Stimulated activated CD8-positive, alpha-beta memory T cell treated with anti-CD3 and anti-CD28 coated beads, Interleukin-2, amount 100 ng/mL, for 1 hour (primary cell): Measurements from ENCODE around the gene PCDHGB6.
"Not testable (repeated sequence)": the region's sequence is repeated elsewhere in the genome, so short reads cannot be mapped to it uniquely, and the experiment has no call there.

Source experiments
- DNase-seq, 2 donors: peaks; one replicate each; pipeline ENCODE4 v3.0.0-alpha.2; 2020; ENCODE audit warnings: low read depth in 2 of 2

PCDHGB6 gene

DNA sequence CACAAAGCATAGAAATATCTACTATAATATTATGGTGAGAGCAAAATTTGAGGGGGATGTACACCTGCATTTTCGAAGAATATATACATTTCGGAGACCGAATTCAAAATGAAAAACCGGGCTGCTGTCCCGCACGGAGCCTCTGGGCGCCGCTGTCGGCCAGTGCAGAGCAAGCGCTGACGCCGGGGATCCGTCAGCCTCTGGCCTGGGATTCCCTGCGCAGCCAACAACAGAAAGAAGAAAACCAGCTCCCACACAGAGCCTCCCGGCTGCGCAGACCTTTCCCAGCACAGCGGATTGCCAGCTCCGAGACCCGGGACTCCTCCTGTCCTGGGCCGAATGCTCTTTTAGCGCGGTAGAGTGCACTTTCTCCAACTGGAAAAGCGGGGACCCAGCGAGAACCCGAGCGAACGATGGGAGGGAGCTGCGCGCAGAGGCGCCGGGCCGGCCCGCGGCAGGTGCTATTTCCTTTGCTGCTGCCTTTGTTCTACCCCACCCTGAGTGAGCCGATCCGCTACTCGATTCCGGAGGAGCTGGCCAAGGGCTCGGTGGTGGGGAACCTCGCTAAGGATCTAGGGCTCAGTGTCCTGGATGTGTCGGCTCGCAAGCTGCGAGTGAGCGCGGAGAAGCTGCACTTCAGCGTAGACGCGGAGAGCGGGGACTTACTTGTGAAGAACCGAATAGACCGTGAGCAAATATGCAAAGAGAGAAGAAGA is at the start of gene PCDHGB6:
TSS of gene PCDHGB6 (plus strand) at position 232 of the 716 bp plus-strand sequence. CDS start at position 414, 182 bp downstream.
- DNase-seq, result not testable (repeated sequence)

DNA sequence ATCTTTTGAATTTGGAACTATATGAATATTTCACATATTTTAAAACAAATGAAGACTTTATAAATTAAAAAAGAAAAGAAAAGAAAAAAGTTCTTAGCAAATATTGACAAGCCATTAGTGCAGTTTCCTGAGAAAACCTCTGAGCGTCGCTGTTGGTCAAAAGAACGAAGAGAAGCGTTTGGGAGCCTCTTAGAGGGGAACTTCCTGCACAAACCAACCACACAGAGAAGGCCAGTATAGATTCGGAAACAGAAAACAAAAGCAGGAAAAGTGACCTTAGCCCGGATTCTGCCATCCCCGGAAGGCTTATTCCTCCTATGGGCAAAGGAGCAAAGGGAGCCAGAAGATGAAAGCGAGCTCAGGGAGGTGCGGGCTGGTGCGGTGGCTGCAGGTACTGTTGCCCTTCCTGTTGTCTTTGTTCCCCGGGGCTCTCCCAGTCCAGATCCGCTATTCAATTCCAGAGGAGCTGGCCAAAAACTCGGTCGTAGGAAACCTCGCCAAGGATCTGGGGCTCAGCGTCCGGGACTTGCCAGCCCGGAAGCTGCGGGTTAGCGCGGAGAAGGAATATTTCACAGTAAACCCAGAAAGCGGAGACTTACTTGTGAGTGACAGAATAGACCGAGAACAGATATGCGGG is 47.9 kb upstream of the PCDHGB6 start, which contains the start of gene PCDHGB2:
TSS of gene PCDHGB2 (plus strand) at position 205 of the 637 bp plus-strand sequence. CDS start at position 347, 142 bp downstream.
- no peak for DNase-seq

DNA sequence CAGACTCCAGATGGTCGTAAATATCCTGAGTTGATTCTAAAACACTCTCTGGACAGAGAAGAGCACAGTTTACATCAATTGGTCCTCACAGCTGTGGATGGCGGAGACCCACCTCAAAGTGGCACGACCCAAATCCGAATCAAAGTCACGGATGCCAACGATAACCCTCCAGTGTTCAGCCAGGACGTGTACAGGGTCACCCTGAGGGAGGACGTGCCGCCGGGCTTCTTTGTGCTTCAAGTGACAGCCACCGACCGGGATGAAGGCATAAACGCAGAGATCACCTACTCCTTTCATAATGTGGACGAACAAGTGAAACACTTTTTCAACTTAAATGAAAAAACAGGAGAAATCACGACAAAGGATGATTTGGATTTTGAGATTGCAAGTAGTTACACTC is 47.1 kb upstream of the PCDHGB6 start:
- DNase-seq, result no peak

DNA sequence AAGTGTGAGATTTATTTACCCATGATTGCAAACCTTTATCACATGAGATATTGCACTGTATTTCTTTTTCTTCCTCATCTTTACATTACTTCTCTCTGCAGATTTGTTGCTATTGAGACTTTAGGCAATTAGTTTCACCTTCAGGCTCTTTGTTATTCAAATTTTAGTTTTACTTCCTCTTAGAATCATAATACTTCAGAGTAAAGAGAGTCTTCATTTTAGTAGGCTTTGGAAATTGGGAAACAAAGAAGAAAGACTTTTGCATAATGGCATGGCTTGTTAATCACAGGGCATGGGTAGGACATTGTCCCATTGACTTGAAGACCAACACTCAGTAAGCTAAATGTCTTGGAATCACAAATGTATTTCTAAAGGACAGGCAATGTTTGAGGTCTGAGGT is 45.1 kb upstream of the PCDHGB6 start:
- no peak for DNase-seq

DNA sequence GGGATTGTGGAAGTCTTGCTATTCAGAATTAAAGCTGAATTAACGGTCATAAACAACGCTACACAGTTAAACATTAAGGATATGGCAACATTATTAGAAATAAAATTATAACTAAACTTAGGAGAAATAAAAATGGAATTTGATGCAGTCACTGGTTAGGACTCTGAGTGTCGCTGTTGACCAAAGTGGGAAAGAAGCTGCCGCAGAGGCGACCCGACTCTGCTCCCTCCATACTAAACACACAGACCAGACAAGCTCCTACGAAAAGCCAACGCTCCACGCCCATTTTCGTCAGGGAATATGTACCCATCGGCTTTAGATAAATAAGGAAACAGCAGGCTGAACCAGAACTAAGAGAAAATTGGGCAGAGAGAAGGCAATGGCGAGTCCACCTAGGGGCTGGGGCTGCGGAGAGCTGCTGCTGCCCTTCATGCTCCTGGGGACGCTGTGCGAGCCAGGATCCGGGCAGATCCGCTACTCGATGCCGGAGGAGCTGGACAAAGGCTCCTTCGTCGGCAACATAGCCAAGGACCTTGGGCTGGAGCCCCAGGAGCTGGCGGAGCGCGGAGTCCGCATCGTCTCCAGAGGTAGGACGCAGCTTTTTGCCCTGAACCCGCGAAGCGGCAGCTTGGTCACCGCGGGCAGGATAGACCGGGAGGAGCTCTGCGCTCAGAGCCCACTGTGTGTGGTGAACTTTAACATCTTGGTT is 43.7 kb upstream of the PCDHGB6 start, which contains the start of gene PCDHGA5:
TSS of gene PCDHGA5 (plus strand) at position 211 of the 709 bp plus-strand sequence. CDS start at position 380, 169 bp downstream.
- DNase-seq, result no peak

DNA sequence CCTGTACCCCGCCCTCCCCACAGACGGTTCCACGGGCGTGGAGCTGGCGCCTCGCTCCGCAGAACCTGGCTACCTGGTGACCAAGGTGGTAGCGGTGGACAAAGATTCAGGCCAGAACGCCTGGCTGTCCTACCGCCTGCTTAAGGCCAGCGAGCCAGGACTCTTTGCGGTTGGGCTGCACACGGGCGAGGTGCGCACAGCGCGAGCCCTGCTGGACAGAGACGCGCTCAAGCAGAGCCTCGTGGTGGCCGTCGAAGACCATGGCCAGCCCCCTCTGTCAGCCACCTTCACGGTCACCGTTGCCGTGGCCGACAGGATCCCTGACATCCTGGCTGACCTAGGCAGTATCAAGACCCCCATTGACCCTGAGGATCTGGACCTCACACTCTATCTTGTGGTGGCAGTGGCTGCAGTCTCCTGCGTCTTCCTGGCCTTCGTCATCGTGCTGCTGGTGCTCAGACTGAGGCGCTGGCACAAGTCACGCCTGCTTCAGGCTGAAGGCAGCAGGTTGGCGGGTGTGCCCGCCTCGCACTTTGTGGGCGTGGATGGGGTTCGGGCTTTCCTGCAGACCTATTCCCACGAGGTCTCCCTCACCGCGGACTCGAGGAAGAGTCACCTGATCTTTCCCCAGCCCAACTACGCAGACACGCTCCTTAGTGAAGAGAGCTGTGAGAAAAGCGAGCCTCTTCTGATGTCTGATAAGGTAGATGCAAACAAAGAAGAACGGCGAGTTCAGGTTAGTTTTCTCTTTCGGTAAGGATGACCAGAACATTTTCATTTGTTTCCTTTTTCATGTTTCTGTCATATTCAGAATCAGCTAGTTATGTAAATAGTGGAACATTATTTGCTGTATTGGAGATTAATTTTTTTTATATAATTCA is 41.6 kb upstream of the PCDHGB6 start:
- no peak for DNase-seq

DNA sequence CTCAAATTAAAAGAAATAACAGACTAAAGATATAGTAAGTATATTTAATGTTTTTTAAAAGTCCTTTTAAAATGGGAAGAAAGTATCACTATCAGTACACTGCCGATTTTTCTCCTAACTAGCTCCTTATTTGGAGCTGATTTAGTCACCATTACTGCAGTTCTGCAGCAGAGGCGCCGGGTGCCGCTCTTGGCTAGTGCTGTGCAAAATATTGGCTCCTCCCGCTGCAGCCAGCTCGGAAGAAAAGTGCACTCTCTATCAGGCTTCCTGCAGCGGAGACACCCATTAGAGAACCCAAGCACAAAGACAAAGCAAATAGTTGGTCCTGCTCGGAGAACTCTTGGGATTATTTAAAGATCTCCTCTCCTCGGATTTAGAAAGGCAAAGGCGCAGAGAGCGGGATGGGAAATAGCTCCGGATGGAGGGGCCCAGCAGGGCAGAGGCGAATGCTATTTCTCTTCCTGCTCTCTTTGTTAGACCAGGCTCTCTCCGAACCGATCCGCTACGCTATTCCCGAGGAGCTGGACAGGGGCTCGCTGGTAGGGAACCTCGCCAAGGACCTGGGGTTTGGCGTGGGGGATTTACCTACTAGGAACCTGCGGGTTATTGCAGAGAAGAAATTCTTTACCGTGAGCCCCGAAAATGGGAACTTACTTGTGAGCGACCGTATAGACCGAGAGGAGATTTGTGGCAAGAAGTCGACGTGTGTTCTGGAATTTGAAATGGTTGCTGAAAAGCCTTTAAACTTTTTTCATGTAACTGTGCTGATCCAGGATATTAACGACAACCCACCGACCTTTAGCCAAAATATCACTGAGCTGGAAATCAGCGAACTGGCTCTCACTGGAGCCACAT is 37.6 kb upstream of the PCDHGB6 start, which contains the start of gene PCDHGB3:
TSS of gene PCDHGB3 (plus strand) at position 249 of the 855 bp plus-strand sequence. CDS start at position 402, 153 bp downstream.
- DNase-seq, result no peak

DNA sequence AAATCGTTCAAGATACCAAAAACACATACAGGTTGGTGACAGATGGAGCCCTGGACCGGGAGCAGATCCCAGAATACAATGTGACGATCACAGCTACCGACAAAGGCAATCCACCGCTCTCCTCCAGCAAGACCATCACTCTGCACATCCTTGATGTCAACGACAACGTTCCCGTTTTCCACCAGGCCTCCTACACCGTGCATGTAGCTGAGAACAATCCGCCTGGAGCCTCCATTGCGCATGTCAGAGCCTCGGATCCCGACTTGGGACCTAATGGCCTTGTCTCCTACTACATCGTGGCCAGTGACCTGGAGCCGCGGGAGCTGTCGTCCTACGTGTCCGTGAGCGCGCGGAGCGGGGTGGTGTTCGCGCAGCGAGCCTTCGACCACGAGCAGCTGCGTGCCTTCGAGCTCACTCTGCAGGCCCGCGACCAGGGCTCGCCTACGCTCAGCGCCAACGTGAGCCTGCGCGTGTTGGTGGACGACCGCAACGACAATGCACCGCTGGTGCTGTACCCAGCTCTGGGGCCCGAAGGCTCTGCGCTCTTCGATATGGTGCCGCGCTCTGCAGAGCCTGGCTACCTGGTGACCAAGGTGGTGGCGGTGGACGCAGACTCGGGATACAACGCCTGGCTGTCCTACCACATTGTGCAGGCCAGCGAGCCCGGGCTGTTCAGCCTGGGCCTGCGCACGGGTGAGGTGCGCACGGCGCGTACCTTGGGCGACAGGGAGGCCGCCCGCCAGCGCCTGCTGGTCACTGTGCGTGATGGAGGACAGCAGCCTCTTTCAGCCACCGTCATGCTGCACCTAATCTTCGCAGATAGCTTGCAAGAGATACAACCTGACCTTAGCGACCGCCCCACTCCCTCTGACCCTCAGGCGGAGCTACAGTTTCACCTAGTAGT is 36.0 kb upstream of the PCDHGB6 start:
- DNase-seq, result no peak

DNA sequence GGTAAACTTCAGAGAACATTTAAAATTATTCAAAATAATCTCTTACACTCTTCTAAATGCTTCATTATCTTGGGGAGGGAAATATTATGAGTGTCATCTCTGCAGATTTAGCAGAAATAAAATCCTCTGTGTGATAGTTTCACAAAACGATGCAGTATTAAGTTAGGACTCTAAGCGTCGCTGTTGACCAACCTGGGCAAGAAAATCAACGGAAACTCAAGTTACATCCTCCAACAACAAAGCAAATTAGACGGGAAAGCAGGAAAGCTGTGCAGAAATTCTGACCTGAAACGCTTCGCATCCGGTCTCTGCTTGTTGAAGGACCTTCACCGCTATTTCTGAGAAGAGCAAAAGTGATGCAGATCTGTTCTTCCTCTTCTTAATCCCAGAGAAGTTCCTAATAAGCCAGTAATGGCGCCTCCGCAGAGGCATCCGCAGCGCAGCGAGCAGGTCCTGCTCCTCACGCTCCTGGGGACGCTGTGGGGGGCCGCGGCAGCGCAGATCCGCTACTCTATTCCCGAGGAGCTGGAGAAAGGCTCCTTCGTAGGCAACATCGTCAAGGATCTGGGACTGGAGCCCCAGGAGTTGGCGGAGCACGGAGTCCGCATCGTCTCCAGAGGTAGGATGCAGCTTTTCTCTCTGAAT is 34.0 kb upstream of the PCDHGB6 start, which contains the start of gene PCDHGA6:
TSS of gene PCDHGA6 (plus strand) at position 219 of the 645 bp plus-strand sequence. CDS start at position 412, 193 bp downstream.
- DNase-seq, result no peak

DNA sequence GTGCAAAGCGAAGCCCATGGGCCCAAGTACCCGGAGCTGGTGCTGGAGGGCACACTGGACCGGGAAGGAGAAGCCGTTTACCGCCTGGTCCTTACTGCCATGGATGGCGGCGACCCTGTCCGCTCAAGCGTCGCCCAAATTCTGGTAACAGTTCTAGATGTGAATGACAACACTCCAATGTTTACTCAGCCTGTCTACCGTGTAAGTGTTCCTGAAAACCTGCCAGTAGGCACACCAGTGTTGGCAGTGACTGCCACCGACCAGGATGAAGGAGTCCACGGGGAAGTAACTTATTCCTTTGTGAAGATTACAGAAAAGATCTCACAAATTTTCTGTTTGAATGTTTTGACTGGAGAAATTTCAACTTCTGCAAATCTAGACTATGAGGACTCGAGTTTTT is 33.2 kb upstream of the PCDHGB6 start:
- DNase-seq, result no peak

DNA sequence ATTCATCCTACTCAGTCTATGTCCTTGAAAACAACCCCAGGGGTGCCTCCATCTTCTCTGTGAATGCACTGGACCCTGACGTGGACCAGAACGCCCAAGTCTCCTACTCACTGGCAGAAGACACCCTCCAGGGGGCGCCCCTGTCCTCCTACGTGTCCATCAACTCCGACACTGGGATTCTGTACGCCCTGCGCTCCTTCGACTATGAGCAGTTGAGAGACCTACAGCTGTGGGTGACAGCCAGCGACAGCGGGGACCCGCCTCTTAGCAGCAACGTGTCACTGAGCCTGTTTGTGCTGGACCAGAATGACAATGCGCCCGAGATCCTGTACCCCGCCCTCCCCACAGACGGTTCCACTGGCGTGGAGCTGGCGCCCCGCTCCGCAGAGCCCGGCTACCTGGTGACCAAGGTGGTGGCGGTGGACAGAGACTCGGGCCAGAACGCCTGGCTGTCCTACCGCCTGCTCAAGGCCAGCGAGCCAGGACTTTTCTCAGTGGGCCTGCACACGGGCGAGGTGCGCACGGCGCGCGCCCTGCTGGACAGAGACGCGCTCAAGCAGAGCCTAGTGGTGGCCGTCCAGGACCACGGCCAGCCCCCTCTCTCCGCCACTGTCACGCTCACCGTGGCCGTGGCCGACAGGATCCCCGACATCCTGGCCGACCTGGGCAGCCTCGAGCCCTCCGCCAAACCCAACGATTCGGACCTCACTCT is 32.2 kb upstream of the PCDHGB6 start:
- DNase-seq, result not testable (repeated sequence)

DNA sequence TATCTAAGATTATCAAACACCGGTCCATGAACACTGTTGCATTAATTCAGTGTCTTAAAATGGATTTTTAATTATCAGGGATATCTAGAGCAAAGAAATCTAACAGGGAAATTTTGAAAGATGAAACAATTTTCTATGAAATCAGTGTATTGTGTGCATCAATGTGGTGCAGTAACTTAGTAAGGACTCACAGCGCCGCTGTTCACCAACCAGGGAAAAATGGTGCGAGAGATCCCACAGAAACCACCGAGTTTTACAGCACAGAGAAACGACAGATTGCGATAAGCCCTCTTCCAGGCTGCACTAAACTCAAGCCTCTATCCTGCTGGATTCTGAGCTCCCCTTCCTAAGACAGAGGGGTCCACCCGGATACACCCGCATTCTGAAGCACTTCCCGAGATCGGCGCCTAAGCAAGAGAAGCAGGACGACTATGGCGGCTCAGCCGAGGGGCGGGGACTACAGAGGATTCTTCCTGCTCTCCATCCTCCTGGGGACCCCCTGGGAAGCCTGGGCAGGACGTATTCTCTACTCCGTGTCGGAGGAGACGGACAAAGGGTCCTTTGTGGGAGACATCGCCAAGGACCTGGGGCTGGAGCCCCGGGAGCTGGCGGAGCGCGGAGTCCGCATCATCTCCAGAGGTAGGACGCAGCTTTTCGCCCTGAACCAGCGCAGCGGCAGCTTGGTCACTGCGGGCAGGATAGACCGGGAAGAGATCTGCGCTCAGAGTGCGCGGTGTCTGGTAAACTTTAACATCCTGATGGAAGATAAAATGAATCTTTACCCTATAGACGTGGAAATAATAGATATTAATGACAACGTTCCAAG is 25.1 kb upstream of the PCDHGB6 start, which contains the start of gene PCDHGA7:
TSS of gene PCDHGA7 (plus strand) at position 274 of the 826 bp plus-strand sequence. CDS start at position 432, 158 bp downstream.
- no peak for DNase-seq

DNA sequence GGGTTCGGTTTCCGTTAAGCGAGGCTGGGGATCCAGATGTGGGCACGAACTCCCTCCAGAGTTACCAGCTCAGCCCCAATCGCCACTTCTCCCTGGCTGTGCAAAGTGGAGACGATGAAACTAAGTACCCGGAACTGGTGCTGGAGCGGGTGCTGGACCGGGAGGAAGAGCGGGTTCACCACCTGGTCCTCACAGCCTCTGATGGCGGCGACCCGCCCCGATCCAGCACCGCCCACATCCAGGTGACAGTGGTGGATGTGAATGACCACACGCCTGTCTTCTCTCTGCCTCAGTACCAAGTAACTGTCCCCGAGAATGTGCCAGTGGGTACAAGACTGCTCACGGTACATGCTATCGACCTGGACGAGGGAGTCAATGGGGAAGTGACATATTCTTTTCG is 24.5 kb upstream of the PCDHGB6 start:
- DNase-seq, result no peak

DNA sequence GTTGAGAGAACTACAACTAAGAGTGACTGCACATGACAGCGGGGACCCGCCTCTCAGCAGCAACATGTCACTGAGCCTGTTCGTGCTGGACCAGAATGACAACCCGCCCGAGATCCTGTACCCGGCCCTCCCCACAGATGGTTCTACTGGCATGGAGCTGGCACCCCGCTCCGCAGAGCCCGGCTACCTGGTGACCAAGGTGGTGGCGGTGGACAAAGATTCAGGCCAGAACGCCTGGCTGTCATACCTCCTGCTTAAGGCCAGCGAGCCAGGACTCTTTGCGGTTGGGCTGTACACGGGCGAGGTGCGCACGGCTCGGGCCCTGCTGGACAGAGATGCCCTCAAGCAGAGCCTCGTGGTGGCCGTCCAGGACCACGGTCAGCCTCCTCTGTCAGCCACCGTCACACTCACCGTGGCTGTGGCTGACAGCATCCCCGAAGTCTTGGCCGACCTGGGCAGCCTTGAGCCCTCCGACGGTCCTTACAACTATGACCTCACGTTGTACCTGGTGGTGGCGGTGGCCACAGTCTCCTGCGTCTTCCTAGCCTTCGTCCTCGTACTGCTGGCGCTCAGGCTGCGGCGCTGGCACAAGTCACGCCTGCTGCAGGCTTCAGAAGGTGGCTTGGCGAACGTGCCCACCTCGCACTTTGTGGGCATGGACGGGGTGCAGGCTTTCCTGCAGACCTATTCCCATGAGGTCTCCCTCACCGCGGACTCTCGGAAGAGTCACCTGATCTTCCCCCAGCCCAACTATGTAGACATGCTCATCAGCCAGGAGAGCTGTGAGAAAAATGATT is 23.2 kb upstream of the PCDHGB6 start:
- no peak for DNase-seq

DNA sequence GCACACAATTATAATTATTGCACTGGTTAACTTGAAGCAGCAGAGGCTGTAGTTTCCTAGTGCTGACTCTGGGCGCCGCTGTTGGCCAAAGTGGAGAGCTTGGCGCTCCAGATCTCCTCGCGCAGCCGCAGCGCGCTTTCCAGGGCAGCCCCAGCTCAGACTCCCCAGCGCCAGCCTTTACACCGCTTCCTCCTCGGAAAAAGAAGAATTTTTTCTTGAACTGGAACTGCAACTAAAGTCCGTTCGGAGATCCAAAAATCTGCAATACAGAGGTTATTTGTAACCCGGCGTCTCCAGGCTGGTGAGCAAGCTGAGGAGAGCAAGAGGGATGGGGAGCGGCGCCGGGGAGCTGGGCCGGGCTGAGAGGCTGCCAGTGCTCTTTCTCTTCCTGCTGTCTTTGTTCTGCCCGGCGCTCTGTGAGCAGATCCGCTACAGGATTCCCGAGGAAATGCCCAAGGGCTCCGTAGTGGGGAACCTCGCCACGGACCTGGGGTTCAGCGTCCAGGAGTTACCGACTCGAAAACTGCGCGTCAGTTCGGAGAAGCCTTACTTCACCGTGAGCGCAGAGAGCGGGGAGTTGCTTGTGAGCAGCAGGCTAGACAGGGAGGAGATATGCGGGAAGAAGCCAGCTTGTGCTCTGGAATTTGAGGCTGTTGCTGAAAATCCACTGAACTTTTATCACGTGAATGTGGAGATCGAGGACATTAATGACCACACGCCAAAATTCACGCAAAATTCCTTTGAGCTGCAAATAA is 20.1 kb upstream of the PCDHGB6 start, which contains the start of gene PCDHGB4:
TSS of gene PCDHGB4 (plus strand) at position 142 of the 755 bp plus-strand sequence. CDS start at position 329, 187 bp downstream.
- not testable (repeated sequence) for DNase-seq
